ENCODE results near the gene DDIAS. TPM values are rescaled to one million over a fixed set of nuclear protein-coding genes. Genes with fewer than 3 reads are reported as not detected.

Gene DDIAS
- total and polyA plus RNA-seq, 10 of the 15 experiments (the other 5 are each of a cell fraction or from before 2014, with no cell fraction given), result 6.9 to 27.8 (median 12.9) TPM

- no peak for TF ChIP-seq EED (IDR thresholded peaks at IDR 0.05; ENCODE audit: low read depth)
- TF ChIP-seq GATAD2B (conservative IDR thresholded peaks at IDR 0.05; ENCODE audit: low read depth), result no peak
- TF ChIP-seq RAD51 (IDR thresholded peaks at IDR 0.05), result no peak
- TF ChIP-seq MTA3 (IDR thresholded peaks at IDR 0.05; ENCODE audit: borderline replicate concordance, low read length), result 0 out of 2 replicates have a peak, but pooled peaks have one; percentile 57
- TF ChIP-seq TCF7 (IDR thresholded peaks at IDR 0.05; ENCODE audit: borderline replicate concordance), result peak; percentile 82
- no peak for TF ChIP-seq ZNF274 (IDR thresholded peaks at IDR 0.05; ENCODE audit: insufficient read depth, insufficient read length)
- no peak for TF ChIP-seq ZZZ3 (IDR thresholded peaks at IDR 0.05; ENCODE audit: control insufficient read depth, insufficient read length, low read depth)
- no peak for TF ChIP-seq PRDM15 (CRISPR knock-in tag; IDR thresholded peaks at IDR 0.05)
- no peak for TF ChIP-seq RCOR1 (conservative IDR thresholded peaks at IDR 0.05; ENCODE audit: low read depth, low read length)
- no peak for TF ChIP-seq SUPT20H (IDR thresholded peaks at IDR 0.05; ENCODE audit: borderline replicate concordance, control insufficient read depth, low read depth, low read length)
- TF ChIP-seq ATF3 (IDR thresholded peaks at IDR 0.05; ENCODE audit: borderline replicate concordance, extremely low read depth, low read depth, low read length), result no peak
- TF ChIP-seq RELA (IDR thresholded peaks at IDR 0.05; ENCODE audit: borderline replicate concordance, partially characterized antibody), result no peak
- peak; percentile 91 for TF ChIP-seq NFIC (IDR thresholded peaks at IDR 0.05; ENCODE audit: low read depth, low read length)
- no peak for TF ChIP-seq HDAC6 (IDR thresholded peaks at IDR 0.05; ENCODE audit: unreplicated experiment)
- peak; percentile 21; the same call in 1 of the 2 replicates for TF ChIP-seq CBX5 (IDR thresholded peaks at IDR 0.05; ENCODE audit: low read depth)
- TF ChIP-seq ELK1 (IDR thresholded peaks at IDR 0.05; ENCODE audit: low read depth, low read length), result no peak
- TF ChIP-seq SIX5 (IDR thresholded peaks at IDR 0.05; ENCODE audit: low read depth, low read length, severe bottlenecking), result no peak
- TF ChIP-seq SPI1 (IDR thresholded peaks at IDR 0.05; ENCODE audit: borderline replicate concordance, insufficient read depth, low read depth, low read length), result no peak; the same call in 1 of the 2 replicates
- TF ChIP-seq ASH2L (IDR thresholded peaks at IDR 0.05; ENCODE audit: borderline replicate concordance, low read depth), result no peak
- TF ChIP-seq TCF12 (IDR thresholded peaks at IDR 0.05; ENCODE audit: low read depth, low read length), result no peak
- no peak for TF ChIP-seq SREBF2 (IDR thresholded peaks at IDR 0.05; ENCODE audit: low read length)
- TF ChIP-seq NFYB (IDR thresholded peaks at IDR 0.05; ENCODE audit: insufficient read depth, low read depth, low read length), result no peak
- no peak for TF ChIP-seq MLLT1 (IDR thresholded peaks at IDR 0.05)
- TF ChIP-seq NR2C2 (IDR thresholded peaks at IDR 0.05; ENCODE audit: borderline replicate concordance, control insufficient read depth, insufficient read length, low read depth), result no peak
Measured at GRCh38 chr11:82959987-82960778, 58.6 kb downstream of the DDIAS start (continued).
